ENCODE results near the gene SCARB2. TPM values are rescaled to one million over a fixed set of nuclear protein-coding genes. Genes with fewer than 3 reads are reported as not detected.

SCARB2 gene
- total RNA-seq, 1 donor from 2014 or later, result 172 TPM

DNA sequence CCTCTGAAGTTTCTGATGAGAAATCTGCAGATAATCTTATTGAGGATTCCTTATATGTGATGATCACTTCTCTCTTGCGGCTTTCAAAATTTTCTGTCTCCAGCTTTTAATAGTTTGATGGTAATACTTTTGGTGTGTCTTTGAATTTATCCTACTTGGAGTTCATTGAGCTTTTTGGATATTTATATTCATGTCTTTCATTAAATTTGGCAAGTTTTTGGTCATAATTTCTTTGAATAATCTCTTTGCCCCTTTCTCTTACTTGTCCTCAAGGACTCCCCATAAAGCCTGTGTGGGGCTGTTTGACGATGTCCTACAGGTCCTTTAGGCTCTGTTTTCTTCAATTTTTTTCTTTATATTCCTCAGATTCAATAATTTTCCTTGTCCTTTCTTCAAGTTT is 26.6 kb upstream of the SCARB2 start:
- Mint-ChIP-seq H3K36me3 (ENCODE audit: low read depth, unreplicated experiment) (no peaks in the 10 kb centered on the region), H3K4me3 (ENCODE audit: unreplicated experiment) (no peak overlapping the region), H3K9me3 (ENCODE audit: unreplicated experiment) (peaks cover 8% of the 10 kb centered on the region), H3K4me1 (ENCODE audit: low read depth, unreplicated experiment) (no peaks in the 10 kb centered on the region), H3K27me3 (ENCODE audit: low read depth, unreplicated experiment) (peaks cover 3% of the 10 kb centered on the region), H3K27ac (ENCODE audit: unreplicated experiment) (no peak overlapping the region)
- DNase-seq (ENCODE audit: low read depth) (no peak), FAIRE-seq (no peak)
- no peak overlapping the region for H2AFZ ChIP-seq (ENCODE audit: low read depth, low read length)
- no peak for TF ChIP-seq EZH2 (IDR thresholded peaks at IDR 0.05; ENCODE audit: insufficient read depth, low read length)
- TF ChIP-seq, protein P1, sequence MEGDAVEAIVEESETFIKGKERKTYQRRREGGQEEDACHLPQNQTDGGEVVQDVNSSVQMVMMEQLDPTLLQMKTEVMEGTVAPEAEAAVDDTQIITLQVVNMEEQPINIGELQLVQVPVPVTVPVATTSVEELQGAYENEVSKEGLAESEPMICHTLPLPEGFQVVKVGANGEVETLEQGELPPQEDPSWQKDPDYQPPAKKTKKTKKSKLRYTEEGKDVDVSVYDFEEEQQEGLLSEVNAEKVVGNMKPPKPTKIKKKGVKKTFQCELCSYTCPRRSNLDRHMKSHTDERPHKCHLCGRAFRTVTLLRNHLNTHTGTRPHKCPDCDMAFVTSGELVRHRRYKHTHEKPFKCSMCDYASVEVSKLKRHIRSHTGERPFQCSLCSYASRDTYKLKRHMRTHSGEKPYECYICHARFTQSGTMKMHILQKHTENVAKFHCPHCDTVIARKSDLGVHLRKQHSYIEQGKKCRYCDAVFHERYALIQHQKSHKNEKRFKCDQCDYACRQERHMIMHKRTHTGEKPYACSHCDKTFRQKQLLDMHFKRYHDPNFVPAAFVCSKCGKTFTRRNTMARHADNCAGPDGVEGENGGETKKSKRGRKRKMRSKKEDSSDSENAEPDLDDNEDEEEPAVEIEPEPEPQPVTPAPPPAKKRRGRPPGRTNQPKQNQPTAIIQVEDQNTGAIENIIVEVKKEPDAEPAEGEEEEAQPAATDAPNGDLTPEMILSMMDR (IDR thresholded peaks at IDR 0.05; ENCODE audit: insufficient read depth, low read depth, low read length), result no peak
- no peak overlapping the region for H3K27ac ChIP-seq (ENCODE audit: low read depth, low read length)
- no peaks in the 10 kb centered on the region for H3K4me1 ChIP-seq (ENCODE audit: insufficient read depth, low read length)
- no peak overlapping the region for H3K4me3 ChIP-seq (ENCODE audit: insufficient read depth, low read depth, low read length)
- H3K27me3 ChIP-seq (ENCODE audit: insufficient read depth, low read length), result peaks cover 8% of the 10 kb centered on the region
- no peaks in the 10 kb centered on the region for H4K20me1 ChIP-seq (ENCODE audit: insufficient read depth, low read length)
- no peaks in the 10 kb centered on the region for H3K9me3 ChIP-seq (ENCODE audit: insufficient read depth, low read depth, low read length)
- no peaks in the 10 kb centered on the region for H3K79me2 ChIP-seq (ENCODE audit: insufficient read depth, low read length)
- no peaks in the 10 kb centered on the region for H3K36me3 ChIP-seq (ENCODE audit: insufficient read depth, low read length)
- no peak overlapping the region for H3K9ac ChIP-seq (ENCODE audit: low read length)
- H3K4me2 ChIP-seq (ENCODE audit: low read length), result no peak overlapping the region

GRCh38 chr4:76238701-76239100 is 25.1 kb upstream of the SCARB2 start:
- no peak overlapping the region for H3K9ac ChIP-seq (ENCODE audit: low read length)
- H3K4me3 ChIP-seq (ENCODE audit: insufficient read depth, low read depth, low read length), result no peak overlapping the region
- Mint-ChIP-seq H3K36me3 (ENCODE audit: low read depth, unreplicated experiment) (no peaks in the 10 kb centered on the region), H3K9me3 (ENCODE audit: unreplicated experiment) (peaks cover 8% of the 10 kb centered on the region), H3K27ac (ENCODE audit: unreplicated experiment) (no peak overlapping the region), H3K4me3 (ENCODE audit: unreplicated experiment) (no peak overlapping the region), H3K27me3 (ENCODE audit: low read depth, unreplicated experiment) (peaks cover 3% of the 10 kb centered on the region), H3K4me1 (ENCODE audit: low read depth, unreplicated experiment) (no peaks in the 10 kb centered on the region)
- no peaks in the 10 kb centered on the region for H3K36me3 ChIP-seq (ENCODE audit: insufficient read depth, low read length)
- no peaks in the 10 kb centered on the region for H3K79me2 ChIP-seq (ENCODE audit: insufficient read depth, low read length)
- H3K4me2 ChIP-seq (ENCODE audit: low read length), result no peak overlapping the region
- no peaks in the 10 kb centered on the region for H3K4me1 ChIP-seq (ENCODE audit: insufficient read depth, low read length)
- DNase-seq (ENCODE audit: low read depth), result no peak
- TF ChIP-seq, protein P1 (IDR thresholded peaks at IDR 0.05; ENCODE audit: insufficient read depth, low read depth, low read length), result no peak
- no peak for TF ChIP-seq EZH2 (IDR thresholded peaks at IDR 0.05; ENCODE audit: insufficient read depth, low read length)
- no peaks in the 10 kb centered on the region for H4K20me1 ChIP-seq (ENCODE audit: insufficient read depth, low read length)
- FAIRE-seq, result no peak
- H3K27ac ChIP-seq (ENCODE audit: low read depth, low read length), result no peak overlapping the region
- no peaks in the 10 kb centered on the region for H3K9me3 ChIP-seq (ENCODE audit: insufficient read depth, low read depth, low read length)
- no peak overlapping the region for H2AFZ ChIP-seq (ENCODE audit: low read depth, low read length)
- H3K27me3 ChIP-seq (ENCODE audit: insufficient read depth, low read length), result peaks cover 8% of the 10 kb centered on the region

- no peak for DNase-seq (ENCODE audit: low read depth)
- Histone ChIP-seq H2AFZ (ENCODE audit: low read depth, low read length) (no peak overlapping the region), H3K4me1 (ENCODE audit: insufficient read depth, low read length) (no peaks in the 10 kb centered on the region), H4K20me1 (ENCODE audit: insufficient read depth, low read length) (no peaks in the 10 kb centered on the region), H3K36me3 (ENCODE audit: insufficient read depth, low read length) (no peaks in the 10 kb centered on the region), H3K27me3 (ENCODE audit: insufficient read depth, low read length) (peaks cover 5% of the 10 kb centered on the region), H3K79me2 (ENCODE audit: insufficient read depth, low read length) (no peaks in the 10 kb centered on the region), H3K4me2 (ENCODE audit: low read length) (no peak overlapping the region), H3K27ac (ENCODE audit: low read depth, low read length) (no peak overlapping the region), H3K4me3 (ENCODE audit: insufficient read depth, low read depth, low read length) (no peak overlapping the region), H3K9ac (ENCODE audit: low read length) (no peak overlapping the region), H3K9me3 (ENCODE audit: insufficient read depth, low read depth, low read length) (no peaks in the 10 kb centered on the region)
- Mint-ChIP-seq H3K27ac (ENCODE audit: unreplicated experiment) (no peak overlapping the region), H3K9me3 (ENCODE audit: unreplicated experiment) (peaks cover 8% of the 10 kb centered on the region), H3K27me3 (ENCODE audit: low read depth, unreplicated experiment) (no peaks in the 10 kb centered on the region), H3K4me3 (ENCODE audit: unreplicated experiment) (no peak overlapping the region), H3K36me3 (ENCODE audit: low read depth, unreplicated experiment) (no peaks in the 10 kb centered on the region), H3K4me1 (ENCODE audit: low read depth, unreplicated experiment) (no peaks in the 10 kb centered on the region)
- FAIRE-seq, result no peak
- no peak for TF ChIP-seq EZH2 (IDR thresholded peaks at IDR 0.05; ENCODE audit: insufficient read depth, low read length)
- TF ChIP-seq, protein P1 (IDR thresholded peaks at IDR 0.05; ENCODE audit: insufficient read depth, low read depth, low read length), result no peak
Observed at GRCh38 chr4:76238236-76238635, 24.6 kb upstream of the SCARB2 start.
